Measurements from ENCODE around the gene TRPC6.

GRCh38 chr11:101442936-101443521, 140.8 kb downstream of the TRPC6 start:
- no peak for TF ChIP-seq EZH2 (IDR thresholded peaks at IDR 0.05)
- TF ChIP-seq POLR2AphosphoS5 (IDR thresholded peaks at IDR 0.05; ENCODE audit: borderline replicate concordance, low read depth, low read length) = no peak
- no peak for TF ChIP-seq FOXP2 (optimal IDR thresholded peaks at IDR 0.05; ENCODE audit: control extremely low read depth, extremely low read length, insufficient read depth)

All from SK-N-MC (cell line).